NCI-H748 treated with DMSO at 0.1 percent for 48 hours (cell line): ENCODE results near the gene MMP20.

ENCODE experiments used
- DNase-seq: peaks from one replicate; lab custom pipeline; 2025; lab: John Stamatoyannopoulos, UW

Gene MMP20

DNA sequence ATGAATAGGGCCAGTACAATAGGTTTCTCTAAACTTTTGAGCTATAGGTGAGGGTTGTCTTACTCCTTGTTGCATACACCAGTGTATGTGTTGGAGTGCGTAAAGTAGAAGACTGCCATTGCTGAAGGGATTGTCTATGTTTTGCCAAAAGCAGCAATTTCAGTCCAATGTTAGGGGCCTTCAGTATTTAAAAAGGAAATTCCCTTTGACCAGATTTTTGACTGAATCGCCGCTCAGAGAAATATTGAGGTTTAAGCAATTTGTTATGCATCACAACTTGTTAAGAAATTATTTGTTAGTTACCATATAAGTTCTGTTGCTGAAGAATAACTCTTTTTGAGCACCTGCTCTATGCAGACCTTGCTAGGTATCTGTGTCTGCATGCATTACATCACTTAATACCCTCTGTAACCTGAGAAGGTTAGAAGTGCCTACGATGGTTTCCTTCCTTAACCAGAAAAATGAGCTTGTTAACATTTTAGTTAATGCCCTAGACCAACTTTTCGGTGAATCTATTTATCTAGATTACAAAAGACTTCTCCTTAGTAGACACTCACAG lies 33.9 kb downstream of the MMP20 start:
- no peak for DNase-seq

DNA sequence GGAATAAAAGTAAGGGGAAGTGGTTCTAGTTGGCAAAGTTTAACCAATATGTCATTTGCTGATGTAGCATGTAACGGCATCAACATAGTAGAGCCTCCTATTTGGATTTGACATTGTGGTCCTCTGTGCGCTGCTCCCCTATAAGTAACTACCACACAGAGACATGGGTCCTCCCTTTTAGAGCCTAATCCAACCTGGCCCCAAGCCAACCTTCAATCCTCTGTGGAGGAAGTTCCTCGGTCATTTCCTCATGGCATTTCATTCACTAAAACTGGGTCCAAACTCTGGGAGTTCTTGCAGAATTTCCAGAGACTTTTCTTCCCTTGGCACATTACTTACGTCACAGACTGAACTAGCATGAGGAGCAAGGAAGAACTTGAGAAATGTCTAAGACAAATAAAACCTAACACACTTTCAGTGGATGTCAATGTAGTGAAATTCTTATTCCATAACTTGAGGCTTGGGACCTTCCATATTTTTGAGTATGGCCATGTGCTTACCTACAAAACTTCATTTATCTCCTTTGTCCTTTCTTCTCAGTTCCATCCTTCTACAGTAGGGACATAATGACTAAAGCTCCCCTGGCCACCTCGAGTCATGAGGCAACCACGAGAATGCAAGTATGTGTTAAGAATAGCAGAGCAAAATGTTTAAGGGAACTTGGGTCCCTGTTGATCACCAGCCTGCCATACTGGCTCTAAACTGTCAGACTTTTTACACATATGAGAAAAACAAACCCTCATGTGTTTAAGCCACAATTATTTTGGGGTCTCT lies 34.7 kb downstream of the MMP20 start:
- no peak for DNase-seq

DNA sequence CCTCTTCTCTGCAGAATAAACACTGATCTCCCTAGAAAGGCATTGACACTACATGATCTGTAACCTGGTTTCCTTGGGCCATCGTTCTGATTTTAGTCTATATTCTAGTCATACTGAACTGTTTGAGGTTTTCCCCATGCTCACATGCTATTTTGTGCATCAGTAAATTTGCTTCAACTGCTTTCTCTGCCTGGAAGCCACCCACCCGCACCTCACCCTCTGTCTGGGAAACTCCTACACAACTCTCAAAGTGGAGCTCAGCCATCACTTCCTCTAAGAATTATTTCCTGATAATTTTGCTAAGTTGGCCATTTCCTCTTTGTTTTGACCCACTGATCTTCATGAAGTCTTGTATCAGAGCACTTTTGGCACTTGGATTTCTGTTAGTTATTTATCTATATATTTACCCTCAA lies 36.1 kb downstream of the MMP20 start:
- no peak for DNase-seq

DNA sequence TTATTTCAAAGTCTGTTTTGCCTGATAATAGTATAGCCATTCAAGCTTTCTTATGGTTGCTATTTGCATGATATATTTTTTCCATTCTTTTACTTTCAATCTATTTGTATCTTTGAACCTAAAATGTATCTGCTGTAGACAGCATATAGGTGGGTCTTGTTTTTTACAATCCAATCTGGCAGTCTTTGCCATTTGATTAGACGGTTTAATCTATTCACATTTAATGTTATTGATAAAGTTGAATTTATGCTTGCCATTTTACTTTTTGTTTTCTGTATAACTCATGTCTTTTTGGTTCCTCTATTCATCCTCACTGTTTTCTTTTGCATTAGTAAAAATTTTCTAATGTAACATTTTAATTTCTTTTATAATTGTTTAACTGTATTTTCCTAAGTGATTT lies 37.4 kb downstream of the MMP20 start:
- no peak for DNase-seq

DNA sequence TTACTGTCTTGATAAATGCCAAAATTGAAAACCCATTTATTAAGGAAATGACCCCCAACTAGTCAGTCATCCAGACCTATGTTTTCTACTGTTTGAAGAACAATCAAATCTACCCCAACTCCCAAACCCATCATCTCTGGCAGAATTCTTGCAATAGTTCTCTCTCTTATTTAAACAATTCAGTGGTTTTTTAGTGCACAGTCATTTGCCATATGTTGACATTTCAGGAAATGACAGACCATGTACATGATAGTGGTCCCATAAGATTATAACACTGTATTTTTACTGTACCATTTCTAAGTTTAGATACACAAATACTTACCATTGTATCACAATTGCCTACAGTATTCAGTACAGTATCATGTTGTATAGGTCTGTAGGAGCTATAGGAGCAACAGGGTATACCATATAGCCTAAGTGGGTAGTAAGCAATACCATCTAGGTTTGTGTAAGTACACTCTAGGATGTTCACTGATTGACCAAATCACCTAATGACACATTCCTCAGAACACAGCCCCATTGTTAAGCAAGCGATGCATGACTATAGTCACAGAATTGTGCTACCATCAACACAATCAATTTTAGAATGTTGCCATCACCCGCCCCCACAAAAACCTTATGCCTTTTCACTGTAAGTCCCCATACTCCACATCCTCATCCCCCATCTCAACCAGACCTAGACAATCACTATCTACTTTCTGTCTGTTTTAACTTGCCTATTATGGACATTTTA lies 41.8 kb downstream of the MMP20 start:
- no peak for DNase-seq

DNA sequence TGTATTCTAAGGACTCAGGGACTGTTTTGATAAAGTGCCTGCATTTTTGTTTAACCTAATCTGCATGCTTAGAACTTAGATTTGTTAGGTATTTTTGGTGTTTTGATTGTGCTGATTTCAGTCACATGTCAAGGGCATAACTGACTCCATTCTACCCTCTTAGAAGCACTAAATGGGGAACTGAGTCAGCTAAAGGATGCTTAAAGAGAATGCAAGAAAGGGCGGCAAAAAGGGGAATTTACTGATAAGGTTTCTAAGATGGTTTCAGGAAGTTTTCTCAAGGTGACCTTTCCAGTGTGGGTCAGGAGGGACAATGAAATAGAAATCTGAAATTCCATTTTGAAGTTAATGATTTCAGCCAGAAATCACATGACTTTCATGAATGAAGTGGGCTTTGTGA lies 43.0 kb downstream of the MMP20 start:
- DNase-seq = no peak

DNA sequence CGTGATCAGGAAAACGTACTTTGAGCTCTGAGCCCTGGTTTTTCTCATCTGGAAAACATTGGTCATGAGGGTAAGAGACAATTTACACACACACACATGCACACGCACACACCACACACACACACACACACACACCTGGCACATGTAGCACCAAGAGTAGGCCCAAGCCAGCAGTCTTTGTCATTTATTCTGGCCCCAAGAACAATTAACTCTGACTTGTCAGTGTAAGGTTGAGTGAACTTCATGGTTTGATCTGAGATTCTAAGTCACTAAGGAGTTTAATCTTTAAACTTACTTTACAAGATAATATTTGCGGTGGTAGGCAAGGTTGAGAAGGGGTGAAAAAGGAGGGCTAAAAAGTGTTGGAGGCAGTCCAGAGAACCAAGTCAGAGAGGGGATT lies 44.1 kb downstream of the MMP20 start:
- DNase-seq = no peak

DNA sequence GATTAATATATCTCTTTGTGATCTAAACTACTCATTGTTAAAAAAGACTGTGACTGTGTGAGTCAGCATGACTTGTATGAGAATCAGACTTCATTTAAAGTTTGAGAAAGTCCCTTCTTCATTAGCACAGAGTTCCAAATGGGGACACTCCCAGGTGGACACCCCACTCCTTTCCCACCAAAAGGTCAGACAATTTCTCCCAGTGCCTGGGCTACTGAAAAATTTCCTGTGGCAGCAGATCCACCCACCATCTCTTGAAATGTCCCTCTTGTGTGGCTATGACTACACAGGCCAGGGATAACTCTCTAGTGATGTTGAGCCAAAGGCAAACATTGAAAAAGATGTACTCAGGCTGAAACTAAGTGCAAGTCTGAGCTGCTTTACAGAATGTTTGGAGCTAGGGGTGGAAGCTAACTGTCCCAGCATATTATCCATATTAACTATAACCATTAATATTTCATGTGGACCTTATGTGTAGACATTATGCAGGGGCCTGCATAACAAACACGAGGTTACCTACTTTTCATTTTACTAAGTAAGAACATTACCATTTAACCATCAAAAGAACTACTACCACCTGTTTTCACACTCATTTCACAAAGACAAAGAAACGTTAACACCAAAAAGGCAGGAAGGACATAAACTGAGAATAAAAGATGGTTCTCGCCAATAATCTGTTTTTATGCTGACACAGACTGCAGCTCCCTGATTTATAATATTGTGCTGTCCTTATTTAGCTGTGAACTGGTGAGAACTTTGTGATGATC lies 44.8 kb downstream of the MMP20 start:
- DNase-seq = no peak

DNA sequence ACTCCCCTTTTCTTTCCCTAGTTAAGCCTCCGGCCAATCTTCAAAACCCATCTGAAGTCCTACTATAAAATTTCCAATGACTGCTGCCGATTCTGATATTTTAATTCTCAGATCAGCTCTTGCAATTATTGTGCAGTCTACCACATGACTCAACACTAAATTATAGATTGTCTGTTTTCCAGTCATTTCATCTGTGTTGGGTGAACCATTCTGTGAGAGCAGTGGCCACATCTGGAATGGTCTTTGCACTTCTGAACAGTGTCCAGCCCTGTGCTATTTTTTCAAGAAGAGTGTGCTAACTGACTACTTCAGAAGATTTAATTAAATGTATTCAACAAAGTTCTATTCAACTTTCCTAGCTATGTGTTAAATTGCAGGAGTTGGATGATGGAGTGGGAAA lies 47.4 kb downstream of the MMP20 start:
- no peak for DNase-seq

DNA sequence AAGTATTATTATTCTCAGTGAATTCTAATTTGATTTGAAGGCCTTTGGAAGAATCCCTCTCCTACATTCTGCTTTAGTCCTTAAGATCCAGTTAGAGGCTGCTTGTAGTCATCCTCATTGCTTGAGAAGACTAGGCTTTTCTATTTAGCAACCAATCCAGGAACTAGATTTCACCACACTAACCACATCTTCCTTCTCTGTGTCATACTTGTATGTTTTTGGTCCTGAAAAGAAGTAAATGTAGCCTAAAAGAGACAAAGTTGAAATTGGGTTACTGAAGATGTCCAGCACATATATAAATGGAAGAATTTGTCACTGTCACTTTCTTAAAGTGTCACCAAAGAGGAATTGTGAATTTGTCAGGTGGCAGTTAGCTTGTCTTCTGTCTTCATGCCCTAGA lies 48.0 kb downstream of the MMP20 start:
- DNase-seq = no peak

DNA sequence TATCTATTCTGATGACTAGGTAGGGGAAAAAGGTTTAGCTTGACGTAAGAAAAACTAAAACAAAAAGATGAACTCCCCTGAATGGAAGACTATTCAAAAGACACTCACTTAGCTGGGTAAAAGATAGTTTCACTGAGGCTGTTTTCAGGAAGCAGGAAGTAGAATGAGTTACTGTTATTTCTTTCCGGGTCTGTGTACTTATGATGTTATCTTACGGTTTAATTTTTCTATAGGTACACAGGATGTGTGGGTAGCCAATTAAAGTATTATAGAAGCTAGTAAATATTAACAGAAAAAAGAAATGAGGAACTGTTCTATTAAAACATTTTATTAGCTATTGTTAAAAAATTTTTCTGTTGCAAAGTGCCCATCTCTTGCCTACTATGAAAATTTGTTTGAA lies 48.8 kb downstream of the MMP20 start:
- DNase-seq = no peak

DNA sequence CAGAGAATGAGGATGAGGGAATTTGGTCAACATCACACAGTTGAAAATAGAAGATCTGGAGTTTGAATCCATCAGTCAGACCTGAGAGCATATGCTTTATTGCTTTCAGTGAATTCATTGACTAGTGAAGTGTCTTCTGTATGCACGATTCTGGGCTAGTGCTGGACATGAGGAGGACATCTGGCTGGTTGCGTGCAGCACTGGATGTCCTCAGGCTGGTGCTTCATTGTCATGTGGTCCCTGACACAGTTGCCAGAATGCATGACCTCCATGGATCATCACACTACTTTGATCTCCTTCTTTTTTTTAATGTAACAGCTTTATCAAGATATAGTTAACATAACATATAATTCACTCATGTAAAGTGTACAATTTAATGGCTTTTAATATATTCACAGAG lies 50.1 kb downstream of the MMP20 start:
- DNase-seq = no peak

DNA sequence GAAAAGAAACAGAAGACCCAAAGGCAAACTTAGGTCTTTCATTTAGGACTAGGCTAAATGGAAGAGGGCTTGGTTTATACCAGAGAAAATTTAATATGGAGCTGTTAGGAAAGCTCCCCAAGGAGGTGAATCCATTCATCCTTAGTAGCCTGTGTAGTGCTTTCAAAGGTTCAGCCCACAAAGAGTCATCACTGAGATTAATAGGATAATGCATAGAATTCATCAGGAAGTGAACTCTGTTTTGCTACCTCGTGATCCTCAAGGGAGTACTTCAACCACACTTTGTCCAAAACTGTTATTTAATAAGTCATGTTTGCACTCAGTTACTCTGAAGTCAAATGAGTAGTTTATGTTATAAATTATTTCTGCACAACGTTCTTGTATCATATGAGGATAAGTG lies 51.3 kb downstream of the MMP20 start:
- DNase-seq = no peak

DNA sequence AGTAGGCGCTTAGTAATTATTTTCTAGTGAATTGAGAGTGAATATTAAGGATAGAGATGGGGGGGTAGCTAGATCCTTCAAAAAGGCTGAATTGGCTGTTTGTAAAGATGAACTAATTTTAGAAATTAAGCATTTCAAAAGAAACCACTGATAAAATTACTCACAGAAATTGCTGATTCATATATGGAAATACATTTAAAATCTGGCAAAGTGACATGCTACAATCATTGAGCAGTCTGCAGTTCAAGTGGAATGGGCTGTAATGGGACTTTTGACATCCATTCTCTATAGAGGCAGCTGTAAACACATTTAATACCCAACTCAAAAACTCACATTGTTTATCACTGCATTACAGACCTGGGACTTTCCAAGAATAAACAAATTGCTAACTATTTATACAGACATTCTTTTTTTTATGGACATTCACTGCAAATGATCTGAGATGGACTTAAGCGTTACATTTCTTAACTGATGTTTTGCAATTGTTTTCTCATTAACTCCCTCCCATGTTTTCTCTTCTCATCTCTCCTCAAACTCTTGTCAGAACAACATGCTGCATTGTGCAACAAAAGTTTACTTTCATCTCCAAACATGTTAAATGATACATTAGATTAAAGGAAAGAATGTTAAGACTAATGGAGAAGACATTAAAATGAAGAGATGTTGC lies 52.4 kb downstream of the MMP20 start:
- DNase-seq = no peak

DNA sequence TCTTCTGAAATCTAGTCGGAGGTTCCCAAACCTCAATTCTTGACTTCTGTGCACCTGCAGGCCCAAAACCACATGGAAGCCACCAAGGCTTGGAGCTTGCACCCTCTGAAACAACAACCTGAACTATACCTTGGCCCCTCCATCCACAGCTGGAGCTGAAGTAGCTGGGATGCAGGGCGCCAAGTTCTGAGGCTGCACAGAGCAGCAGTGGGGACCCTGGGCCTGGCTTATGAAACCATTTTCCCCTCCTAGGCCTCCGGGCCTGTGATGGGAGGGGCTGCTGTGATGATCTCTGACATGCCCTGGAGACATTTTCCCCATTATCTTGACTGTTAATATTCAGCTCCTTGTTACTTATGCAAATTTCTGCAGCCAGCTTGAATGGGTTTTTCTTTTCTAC lies 56.3 kb downstream of the MMP20 start:
- no peak for DNase-seq

DNA sequence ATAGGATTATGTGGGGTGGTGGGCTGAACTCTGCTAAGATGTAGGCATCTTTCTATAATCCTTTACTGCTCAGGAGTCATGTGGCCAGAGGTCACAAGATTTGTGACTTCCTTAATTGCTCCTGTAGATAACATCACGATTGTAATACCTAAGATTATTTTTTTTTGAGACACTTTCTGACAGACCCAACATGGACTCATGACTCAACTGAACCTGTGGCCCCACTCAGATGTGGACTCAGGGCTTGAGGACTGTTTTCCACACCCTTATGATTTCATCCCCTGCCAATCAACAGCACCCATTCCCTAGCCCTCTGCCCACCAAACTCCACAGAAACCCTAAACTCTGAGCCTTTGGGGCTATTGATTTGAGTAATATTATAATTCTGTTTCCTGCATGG lies 59.0 kb downstream of the MMP20 start:
- no peak for DNase-seq

DNA sequence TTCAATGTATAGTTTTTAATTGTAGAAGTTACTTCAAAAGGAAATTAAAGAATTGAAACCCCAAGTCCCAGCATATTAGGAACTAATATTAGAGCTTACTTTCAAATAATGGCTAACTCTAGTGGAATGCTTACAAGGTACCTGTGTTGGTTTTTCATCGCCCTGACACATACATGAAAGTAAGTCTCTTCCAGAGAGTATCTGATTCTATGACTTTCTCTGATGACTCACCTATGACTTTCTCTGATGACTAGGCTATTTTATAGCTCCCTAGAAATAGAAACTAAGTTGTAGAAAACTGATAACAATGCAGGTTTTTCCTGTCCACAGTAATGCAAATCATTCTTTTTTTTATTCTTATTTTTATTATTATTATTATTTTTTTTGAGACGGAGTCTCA lies 61.0 kb downstream of the MMP20 start:
- DNase-seq = no peak

DNA sequence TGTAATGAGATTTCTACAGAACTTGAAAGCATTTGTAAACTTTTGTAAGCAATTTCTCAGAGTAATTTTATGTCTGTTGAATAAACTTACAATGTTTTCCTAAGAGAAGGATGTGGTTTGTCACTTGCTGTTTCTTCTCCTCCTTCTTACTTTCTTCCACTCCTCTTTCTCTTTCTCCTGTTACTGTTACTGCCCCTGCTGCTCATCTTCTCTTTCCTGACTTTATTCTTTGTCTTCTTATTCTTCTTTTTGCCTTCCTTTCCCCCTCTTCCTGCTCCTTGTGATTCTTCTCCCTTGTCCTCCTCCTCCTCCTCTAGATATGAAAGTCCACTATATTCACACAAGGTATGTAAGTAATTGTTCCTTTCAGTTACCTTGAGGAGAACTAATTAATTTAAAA lies 63.5 kb downstream of the MMP20 start:
- DNase-seq = no peak

DNA sequence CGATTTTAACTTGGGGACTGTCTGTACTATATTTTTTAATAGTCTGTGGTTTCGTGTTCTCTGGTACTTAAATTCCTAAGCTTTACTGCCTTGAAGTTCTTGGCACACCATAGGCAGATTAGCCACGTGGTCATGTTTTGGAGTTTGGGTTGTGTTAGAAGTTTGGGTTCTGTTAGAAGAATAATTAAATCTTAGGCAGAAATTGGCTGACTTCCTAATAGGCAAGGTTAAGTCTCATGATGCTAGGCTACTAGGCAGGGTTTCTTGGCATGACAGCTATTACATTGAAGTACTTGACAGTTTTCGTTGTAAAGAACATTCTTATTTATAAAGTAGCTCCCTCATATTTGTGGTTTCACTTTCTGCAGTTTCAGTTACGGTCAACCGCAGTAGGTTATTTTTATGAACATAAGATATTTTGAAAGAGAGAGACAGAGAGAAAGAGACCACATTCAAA lies 64.5 kb downstream of the MMP20 start:
- no peak for DNase-seq

DNA sequence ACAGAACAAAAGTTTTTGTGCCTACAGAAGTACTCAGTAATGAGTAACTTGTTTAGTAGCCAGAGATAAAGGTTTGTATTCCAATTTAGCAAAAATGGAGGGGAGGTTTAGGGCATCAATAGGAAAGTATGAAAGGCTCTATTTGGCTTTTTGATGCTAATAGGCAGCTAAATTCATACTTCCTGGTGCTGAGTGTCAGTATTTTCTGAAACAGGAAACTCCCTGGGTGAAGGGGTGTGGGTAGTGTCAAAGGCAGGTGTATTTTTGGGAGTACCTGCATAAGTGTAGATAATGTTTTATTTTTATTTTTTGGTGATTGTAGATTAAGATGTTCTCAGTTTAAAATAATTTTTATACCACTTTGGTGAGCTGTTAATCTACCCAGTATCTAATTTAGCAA lies 65.3 kb downstream of the MMP20 start:
- no peak for DNase-seq

DNA sequence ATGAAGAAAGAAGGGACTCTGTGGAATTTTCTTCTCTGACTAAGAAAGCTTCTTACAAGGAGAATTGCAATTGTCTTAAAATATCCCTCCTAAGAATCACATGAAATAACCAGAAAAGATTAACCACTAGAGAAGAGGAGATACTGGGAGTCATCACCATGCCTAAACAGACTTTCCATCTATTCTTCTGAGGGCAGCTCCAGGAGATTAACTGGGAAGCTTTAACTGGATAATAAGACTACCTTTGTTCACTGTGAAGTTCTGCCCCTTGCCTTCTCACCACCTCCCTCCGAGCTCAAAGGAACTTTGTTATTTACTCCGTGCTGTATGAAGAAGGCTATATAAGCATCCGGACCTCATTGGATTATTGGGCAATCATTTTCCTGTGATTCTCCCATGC lies 70.0 kb downstream of the MMP20 start:
- no peak for DNase-seq

DNA sequence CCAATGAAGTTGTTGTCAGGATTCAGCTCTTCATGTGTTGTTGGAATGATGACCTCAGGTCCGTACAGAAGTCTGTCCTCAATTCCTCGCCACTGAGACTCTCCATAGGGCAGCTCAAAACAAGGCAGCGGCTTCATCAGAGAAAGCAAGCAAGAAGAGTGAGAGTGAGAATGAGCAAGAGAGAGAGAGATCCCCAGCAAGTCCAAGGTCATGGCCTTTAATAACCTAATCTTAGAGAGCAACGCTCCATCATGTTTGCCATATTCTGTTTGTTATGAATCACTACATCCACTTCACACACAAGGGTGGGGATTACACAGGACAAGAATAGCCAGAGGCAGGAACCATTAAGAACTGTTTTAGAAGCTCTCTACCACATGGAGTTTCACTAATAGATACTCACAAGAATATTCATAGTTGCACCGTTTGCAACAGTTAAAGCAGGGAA lies 71.3 kb downstream of the MMP20 start:
- DNase-seq = no peak
